IPS-18a (cell line): Measurements from ENCODE around the gene HABP2.

Experiments used
- H3K27ac ChIP-seq: one replicate; pipeline ENCODE4 v1.5.1; 2013; ENCODE audit warnings: low read length
- H3K27me3 ChIP-seq: one replicate; pipeline ENCODE4 v1.6.1; 2013; ENCODE audit warnings: mild to moderate bottlenecking, low read length; ENCODE audit not compliant: control insufficient read depth, insufficient read depth
- H3K36me3 ChIP-seq: one replicate; pipeline ENCODE4 v1.6.1; 2013; ENCODE audit warnings: low read depth, low read length; ENCODE audit not compliant: control insufficient read depth
- H3K4me1 ChIP-seq: one replicate; pipeline ENCODE4 v1.6.1; 2013; ENCODE audit warnings: low read depth, low read length; ENCODE audit not compliant: control insufficient read depth
- H3K4me3 ChIP-seq: one replicate; pipeline ENCODE4 v1.5.1; 2013; ENCODE audit warnings: low read length
- H3K9ac ChIP-seq: one replicate; pipeline ENCODE4 v1.6.1; 2013; ENCODE audit warnings: mild to moderate bottlenecking, low read length, moderate library complexity
- H3K9me3 ChIP-seq: one replicate; pipeline ENCODE4 v1.6.1; 2013; ENCODE audit warnings: low read depth, low read length; ENCODE audit not compliant: control insufficient read depth

The HABP2 gene

GRCh38 chr10:113622831-113623230, 70.0 kb downstream of the HABP2 start:
- H3K27ac ChIP-seq, result no peak overlapping the region
- no peak overlapping the region for H3K9ac ChIP-seq
- H3K27me3 ChIP-seq, result no peaks in the 10 kb centered on the region
- H3K4me1 ChIP-seq, result peaks cover 19% of the 10 kb centered on the region
- no peaks in the 10 kb centered on the region for H3K36me3 ChIP-seq
- no peaks in the 10 kb centered on the region for H3K9me3 ChIP-seq
- H3K4me3 ChIP-seq, result no peak overlapping the region

- no peak overlapping the region for H3K4me3 ChIP-seq
- no peaks in the 10 kb centered on the region for H3K9me3 ChIP-seq
- H3K27me3 ChIP-seq, result no peaks in the 10 kb centered on the region
- no peak overlapping the region for H3K27ac ChIP-seq
- H3K4me1 ChIP-seq, result peaks cover 7% of the 10 kb centered on the region
- no peaks in the 10 kb centered on the region for H3K36me3 ChIP-seq
- H3K9ac ChIP-seq, result no peak overlapping the region
Measured at GRCh38 chr10:113625461-113626186, 72.8 kb downstream of the HABP2 start.

GRCh38 chr10:113626809-113627355, 74.0 kb downstream of the HABP2 start:
- peaks cover 4% of the 10 kb centered on the region for H3K4me1 ChIP-seq
- no peaks in the 10 kb centered on the region for H3K27me3 ChIP-seq
- no peaks in the 10 kb centered on the region for H3K9me3 ChIP-seq
- H3K27ac ChIP-seq, result no peak overlapping the region
- no peak overlapping the region for H3K9ac ChIP-seq
- no peaks in the 10 kb centered on the region for H3K36me3 ChIP-seq
- H3K4me3 ChIP-seq, result no peak overlapping the region

- H3K4me1 ChIP-seq, result peaks cover 9% of the 10 kb centered on the region
- H3K27me3 ChIP-seq, result no peaks in the 10 kb centered on the region
- H3K27ac ChIP-seq, result no peak overlapping the region
- no peaks in the 10 kb centered on the region for H3K36me3 ChIP-seq
- H3K9ac ChIP-seq, result no peak overlapping the region
- no peaks in the 10 kb centered on the region for H3K9me3 ChIP-seq
- H3K4me3 ChIP-seq, result no peak overlapping the region
Measured at GRCh38 chr10:113627836-113628235, 75.0 kb downstream of the HABP2 start.

- Histone ChIP-seq H3K4me3 (no peak overlapping the region), H3K9me3 (no peaks in the 10 kb centered on the region), H3K9ac (no peak overlapping the region), H3K27ac (no peak overlapping the region), H3K4me1 (peaks cover 9% of the 10 kb centered on the region), H3K36me3 (no peaks in the 10 kb centered on the region), H3K27me3 (no peaks in the 10 kb centered on the region)
Measured at GRCh38 chr10:113628607-113629153, 75.8 kb downstream of the HABP2 start.

- no peaks in the 10 kb centered on the region for H3K36me3 ChIP-seq
- peaks cover 9% of the 10 kb centered on the region for H3K4me1 ChIP-seq
- no peak overlapping the region for H3K27ac ChIP-seq
- H3K4me3 ChIP-seq, result no peak overlapping the region
- no peak overlapping the region for H3K9ac ChIP-seq
- H3K9me3 ChIP-seq, result no peaks in the 10 kb centered on the region
- H3K27me3 ChIP-seq, result no peaks in the 10 kb centered on the region
Measured at GRCh38 chr10:113630929-113631533, 78.2 kb downstream of the HABP2 start.

GRCh38 chr10:113631684-113632367, 79.0 kb downstream of the HABP2 start:
- Histone ChIP-seq H3K27ac (no peak overlapping the region), H3K9me3 (no peaks in the 10 kb centered on the region)

More at GRCh38 chr10:113631684-113632367, 79.0 kb downstream of the HABP2 start:
- no peaks in the 10 kb centered on the region for H3K36me3 ChIP-seq
- H3K4me1 ChIP-seq, result peaks cover 9% of the 10 kb centered on the region
- no peaks in the 10 kb centered on the region for H3K27me3 ChIP-seq
- H3K9ac ChIP-seq, result no peak overlapping the region
- no peak overlapping the region for H3K4me3 ChIP-seq
